LoVo (cell line): ENCODE measurements around the gene IQCE.
"Not testable (repeated sequence)": the region's sequence is repeated elsewhere in the genome, so short reads cannot be mapped to it uniquely, and the experiment has no call there.

Source experiments
- DNase-seq: peaks from one replicate; pipeline ENCODE4 v3.0.0-alpha.2; 2016; ENCODE audit warnings: low spot score

The IQCE gene

DNA sequence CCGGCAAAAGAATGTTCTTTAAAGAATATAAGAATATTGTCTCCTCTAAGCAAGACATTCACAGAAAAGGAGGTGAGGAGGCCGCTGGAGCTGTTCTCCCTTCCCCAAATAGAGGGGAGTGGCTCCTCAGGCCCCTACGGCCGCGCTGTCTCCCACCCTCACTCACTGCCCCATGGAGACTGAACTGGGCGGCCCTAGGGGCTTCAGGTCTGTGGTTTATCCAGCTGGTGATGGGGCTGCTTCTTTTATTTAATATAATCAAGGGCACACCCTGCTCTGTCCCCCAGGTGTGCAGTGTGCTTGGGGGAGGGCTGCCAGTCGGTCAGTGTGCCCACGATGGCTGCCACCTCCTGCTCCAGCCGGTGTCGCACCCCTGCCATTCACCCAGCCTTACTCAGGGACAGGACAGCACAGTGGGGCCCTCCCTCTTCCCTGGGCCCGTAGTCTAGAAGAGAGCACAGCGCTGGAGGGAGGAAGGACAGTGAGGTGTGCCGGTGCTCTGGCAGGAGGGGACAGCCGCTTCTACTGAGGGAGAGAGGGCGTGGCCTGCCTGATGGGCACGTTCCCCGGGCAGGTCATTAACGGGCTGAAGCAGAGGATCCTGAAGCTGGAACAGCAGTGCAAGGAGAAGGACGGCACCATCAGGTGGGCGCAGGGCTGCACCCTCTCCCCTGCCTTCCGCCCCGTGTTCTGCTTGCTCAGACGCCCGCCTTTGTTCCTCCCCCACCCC is 23.4 kb downstream of the IQCE start:
- no peak for DNase-seq

DNA sequence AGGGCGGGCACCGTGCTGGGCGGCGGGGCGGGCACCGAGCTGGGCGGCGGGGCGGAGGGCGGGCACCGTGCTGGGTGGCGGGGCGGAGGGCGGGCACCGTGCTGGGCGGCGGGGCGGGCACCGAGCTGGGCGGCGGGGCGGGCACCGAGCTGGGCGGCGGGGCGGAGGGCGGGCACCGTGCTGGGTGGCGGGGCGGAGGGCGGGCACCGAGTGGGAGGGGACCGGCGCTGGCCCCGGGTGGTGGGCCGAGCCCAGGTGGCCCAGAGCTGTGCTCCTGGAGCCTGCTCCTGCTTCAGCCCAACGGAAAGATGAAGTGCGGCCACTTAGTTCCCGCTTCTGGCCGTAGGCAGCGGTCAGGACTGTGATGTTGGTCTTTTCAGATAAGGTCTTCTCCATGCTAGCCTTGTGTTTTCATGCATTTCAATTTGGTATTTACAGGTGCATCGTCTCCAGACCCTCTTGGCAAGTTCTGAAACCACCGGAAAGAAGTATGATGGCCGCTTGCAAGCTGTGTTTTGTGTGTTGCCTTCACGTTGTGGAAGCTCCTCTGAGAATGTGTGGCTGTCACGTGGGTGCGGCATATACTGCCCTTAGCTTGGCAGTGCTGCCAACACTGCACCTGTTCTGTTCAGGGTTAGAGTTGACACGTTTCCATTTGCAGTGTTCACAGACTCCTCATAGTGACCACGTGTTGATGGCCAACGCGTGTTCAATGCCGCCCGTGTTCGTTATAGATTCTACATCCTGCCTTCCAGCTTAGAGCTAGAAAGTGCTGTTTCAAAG is 25.2 kb downstream of the IQCE start:
- no peak for DNase-seq

DNA sequence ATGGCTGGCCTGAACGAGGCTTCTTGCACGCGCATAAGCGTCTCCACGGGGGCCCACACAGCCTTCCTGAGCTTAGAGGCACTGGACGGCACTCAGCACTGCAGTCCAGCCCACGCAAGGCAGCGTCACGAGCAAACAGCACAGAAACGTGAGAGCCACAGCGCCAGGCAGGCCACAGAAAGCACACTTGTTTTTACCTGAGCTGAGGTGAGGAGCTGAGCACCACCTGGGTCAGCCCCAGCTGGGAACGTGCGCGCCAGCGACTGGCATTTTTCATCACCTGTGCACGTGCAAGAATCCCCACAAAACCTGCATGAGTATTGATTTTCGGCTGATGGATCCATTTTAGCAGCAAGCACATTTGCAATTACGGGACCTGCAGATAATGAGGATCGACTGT is 26.7 kb downstream of the IQCE start:
- DNase-seq: no peak

DNA sequence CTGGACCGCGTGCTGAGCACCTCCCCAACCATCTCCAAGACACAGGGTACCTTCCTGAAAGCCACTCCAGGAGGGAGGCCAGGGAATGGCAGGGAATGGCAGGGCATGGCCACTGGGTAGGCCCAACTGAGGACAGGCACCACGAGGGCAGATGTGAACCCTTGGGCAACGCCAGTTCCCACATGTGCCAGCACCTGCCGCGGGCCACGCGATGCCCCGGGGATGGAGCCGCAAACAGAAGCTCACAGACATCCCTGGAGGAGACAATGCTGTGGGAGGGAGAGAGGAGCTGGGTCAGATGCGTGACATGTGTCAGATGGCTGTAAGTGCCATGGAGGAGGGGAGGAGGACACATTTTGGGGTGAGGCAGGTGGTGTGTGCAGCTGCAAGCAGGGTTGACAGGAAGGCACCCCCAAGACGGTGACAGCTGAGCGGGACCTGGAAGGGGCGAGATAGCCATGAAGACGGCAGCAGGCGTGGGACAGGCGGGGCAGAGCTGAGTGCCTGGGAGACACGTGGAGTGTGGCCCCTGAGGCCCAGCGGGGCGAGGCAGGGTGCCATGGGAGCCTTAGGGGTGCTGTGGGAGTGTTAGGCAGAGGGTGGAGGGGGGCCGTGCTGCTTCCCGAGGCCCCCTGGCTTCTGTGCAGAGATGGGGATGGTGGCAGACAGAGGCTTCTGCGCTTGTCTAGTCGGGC is 27.7 kb downstream of the IQCE start:
- DNase-seq: no peak

DNA sequence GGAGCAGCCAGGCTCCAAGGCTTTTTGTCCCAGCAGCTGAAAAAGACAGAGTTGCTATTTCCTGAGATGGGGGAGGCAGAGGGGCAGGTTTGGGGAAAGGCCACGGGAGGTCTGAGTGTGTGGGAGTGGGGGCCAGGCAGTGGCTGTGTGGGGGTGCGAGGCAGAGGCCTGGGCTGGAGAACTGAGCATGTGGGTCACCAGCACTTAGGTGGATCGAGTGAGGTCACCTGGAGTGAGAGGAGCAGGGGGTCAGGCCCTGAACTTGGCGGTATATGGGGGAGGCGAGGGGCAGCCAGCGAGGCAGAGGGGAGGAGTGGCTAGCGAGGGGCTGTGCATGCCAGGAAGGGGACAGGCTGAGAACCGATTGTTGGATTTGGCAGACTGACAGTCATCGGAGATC is 28.4 kb downstream of the IQCE start:
- DNase-seq: no peak

DNA sequence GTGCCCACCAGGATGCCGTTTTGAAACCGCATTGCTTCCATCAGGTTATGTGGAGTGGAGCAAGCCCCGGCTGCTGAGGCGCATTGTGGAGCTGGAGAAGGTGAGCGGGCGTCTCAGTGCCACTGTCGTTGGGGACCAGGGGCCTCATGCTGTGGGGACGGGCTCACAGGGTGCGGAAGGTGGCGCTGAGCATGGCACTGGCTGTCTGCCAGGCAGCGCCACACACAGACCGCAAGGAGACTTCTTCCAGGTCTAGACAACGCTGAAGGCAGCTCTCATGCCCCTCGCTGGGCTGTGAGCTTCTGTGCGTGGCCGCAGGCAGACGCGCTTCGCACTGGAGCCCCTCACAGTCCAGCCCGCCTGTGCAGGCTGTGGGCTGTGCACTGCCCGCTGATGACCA is 29.0 kb downstream of the IQCE start:
- DNase-seq: no peak

DNA sequence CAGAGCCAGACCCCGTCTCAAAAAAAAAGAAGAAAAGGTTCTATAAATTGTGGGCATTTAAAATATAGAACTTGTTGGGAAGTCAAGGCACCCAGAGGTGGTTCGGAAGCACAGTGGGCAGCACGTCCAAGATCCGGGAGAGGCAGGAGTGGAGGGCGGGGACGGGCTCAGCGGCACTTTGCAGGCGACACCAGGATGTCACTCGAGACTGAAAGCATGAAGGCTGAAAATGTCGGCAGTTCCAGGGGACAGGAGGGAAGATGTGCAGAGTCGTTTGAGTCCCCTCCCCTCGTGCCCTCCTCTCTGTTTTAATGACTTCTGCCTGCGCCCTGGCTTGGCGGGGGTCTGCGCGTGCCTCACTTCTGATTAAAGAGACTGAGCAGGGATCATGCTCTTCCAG is 30.6 kb downstream of the IQCE start:
- no peak for DNase-seq

DNA sequence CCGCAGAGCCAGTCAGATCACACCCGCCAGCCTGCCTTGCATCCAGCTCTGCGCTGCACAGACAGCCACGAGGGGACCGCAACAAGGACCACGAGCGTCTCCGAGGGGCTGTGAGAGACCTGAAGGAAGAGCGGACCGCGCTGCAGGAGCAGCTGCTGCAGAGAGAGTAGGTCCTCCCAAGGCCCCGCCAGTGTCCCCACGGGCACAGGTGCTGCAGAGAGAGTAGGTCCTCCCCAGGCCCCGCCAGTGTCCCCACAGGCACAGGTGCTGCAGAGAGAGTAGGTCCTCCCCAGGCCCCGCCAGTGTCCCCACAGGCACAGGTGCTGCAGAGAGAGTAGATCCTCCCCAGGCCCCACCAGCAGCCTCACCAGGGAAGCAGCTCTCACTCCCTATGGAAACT is 31.2 kb downstream of the IQCE start:
- not testable (repeated sequence) for DNase-seq

DNA sequence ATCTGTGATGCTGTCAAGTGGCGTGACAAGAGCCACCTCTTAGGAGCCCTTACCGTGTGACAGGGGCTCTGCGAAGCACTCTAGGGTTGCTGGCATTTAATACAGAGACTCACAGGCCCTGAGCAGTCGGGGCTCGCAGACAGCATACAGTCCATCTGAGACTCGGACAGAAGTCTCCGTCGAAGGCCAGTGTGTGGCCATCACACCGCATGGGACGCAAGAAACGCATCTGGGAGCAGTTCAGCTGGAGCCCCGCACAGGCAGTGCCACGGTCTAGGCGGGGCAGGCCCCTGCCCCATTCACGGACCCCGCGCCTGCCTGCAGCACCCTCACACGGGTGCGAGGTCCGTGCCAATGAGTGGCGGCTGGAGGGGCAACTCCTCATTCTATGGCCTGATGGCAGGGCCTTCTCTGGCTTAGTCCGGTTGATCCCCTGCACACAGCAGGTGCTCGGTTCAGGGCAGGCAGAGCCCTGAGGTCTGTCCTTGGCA is 33.6 kb downstream of the IQCE start:
- no peak for DNase-seq

DNA sequence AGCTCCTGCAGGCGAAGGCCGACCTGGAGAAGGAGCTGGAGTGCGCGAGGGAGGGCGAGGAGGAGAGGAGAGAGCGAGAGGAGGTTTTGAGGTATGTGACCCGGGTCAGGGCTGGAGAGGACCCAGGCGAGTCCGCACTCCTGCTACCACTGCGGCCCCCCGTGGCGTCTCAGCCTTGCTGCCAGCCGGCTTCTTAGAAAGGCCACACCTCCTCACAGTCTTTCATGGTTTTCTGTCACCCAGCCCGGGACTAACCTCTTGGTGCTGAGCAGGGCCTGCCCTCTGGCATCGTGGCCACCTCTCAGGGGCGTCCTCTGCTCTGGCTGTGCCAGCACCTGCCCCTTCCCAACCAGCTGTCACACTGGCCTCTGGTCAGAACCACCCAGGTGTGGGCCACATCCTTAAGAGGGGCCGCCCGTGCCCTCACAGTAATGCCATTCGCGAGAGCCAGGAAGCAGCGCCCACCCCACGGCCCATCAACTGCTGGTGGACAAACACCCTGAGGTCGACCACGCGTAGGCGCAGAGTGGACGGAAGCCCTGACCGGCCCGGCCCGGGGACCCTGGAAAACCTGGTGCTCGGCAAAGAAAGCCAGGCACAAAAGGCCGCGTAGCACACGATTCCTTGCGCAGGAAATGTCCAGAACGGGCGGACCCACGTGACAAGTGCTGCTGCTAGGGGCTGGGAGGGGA is 34.4 kb downstream of the IQCE start:
- no peak for DNase-seq

DNA sequence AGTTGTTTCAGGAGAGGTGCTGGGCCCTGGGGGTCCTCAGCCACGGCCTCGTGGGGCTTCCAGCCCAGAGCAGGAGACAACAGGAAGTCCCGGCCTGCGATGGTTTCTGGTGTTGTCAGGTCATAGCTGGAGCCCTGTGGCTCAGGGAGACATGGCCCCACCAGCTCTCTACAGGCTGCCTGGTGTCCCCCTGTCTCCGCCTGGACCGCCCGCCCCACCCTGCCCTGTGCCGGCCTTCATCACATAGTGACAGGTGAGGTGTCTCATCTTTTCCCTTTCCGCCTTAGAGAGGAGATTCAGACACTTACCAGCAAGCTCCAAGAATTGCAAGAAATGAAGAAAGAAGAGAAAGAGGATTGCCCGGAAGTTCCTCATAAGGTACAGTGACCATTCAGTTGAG is 35.8 kb downstream of the IQCE start:
- no peak for DNase-seq

DNA sequence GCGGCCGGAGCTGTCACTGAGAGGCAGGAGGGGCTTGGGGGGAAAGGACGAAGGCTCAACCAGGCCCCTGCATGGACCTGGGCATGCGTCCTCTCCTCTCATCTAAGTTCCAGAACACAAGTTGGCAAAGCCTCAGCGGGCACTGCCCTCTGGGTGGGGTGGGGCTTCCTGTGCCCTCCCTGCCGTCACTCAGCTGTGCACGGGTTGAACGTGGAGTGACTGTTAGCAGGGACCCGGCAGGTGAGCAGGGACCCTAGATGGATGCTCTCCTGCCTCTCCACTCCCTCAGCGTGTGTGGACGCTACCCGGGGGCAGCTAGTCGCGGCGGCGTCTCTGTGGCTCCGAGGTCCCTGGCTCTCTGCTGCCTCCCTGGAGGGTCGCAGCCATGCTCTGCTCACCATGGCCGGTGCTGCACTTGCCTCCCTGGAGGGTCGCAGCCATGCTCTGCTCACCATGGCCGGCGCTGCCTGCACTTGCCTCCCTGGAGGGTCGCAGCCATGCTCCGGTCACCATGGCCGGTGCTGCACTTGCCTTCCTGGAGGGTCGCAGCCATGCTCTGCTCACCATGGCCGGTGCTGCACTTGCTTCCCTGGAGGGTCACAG is 36.6 kb downstream of the IQCE start:
- DNase-seq: no peak

DNA sequence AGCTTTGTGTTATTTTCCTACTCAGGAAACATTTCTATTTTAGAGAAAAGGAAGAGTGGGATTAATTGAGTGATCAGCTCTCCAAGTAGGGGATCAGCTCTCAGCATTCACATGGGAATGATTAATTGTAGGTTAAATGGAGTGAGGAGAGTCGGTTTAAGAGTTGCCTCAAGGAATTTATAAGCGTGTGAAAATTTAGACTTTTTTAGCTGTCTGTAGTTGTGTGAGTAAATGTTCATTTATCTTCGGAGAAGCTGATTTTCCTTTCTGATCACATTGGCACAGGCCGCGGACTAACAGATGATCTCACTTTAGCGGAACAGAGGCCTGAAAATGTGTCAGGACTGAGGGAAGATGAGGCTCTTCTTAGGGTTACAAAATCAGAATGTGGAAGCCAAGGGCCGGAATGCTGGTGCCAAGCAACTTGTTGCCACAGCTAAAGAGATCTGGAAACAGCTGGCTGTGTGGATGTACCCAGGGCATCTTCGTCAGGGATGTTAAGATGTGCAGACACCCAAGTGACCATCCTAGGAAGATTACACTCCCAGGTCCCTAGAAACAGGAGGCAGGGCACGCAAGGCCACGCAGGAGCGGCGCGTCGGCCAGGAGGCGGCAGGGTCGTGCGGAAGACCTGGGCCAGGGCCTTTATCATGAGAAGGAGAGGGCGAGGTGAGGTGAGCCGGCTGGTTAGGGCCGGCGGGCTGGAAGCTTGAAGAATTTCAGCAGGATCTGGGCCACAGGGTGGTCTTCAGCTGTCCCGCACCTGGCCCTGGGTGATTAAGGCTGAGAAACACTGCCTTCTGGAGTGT is 37.9 kb downstream of the IQCE start:
- no peak for DNase-seq

DNA sequence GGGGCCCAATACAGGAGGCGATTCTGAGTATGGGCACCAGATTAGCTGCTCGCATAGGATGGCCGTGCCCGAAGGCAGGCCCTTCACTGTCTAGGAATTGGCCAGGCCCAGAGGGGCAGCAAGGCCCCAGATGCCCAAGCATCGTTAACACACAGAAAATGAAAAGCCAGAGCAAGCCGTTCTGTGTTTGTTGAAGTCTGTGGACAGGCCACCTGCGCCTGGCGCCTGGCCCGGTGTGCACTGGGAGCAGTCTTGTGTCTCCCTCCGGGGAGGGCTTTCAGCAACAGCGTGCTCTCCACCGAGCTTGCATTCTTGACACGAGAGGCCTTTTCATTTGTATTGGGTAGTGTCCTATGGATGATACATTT is 38.5 kb downstream of the IQCE start:
- no peak for DNase-seq

DNA sequence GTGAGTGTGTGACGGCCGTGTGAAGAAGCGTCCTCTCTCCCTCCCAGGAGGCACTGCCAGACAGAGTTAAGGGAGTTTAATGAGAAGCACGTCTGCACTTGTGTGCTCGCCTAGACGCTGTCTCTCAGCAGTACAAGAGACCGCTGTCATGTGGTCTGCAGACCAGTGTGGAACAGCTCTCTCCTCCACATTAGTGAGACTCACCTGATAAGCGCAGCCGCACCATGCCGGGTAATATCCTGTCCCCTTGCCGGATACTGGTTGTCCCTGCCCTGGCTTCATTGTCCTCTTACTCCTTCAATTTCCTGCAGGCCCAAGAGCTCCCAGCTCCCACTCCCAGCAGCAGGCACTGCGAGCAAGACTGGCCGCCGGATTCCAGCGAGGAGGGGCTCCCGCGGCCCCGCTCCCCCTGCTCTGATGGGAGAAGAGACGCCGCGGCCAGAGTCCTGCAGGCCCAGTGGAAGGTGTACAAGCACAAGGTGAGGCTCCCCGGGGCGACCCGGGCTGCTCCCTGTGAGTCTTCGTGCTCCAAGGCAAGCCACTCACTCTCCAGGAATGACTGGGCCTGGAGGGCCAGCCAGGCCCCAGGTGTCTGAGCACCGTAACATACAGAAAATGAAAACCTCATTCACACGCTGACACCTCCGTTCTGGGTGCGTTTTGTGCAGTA is 39.5 kb downstream of the IQCE start:
- no peak for DNase-seq

DNA sequence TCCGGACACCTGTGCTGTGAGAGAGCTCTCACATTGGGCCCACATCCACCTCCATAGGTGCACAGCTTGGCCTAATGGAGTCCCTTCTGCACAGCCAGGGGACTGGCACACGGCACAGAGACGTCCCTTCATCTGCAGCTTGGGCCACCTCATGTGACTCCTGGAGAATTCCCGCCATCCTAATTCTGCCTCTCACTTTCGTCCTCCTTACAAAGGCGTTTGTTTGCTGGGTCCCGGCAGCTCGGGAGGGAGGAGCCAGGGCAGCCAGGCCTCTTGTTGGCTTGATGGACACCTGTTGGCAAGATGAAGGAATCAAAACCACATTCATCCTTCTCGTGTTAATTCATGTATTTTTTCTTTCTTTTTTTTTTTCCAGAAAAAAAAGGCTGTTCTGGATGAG is 42.3 kb downstream of the IQCE start:
- DNase-seq: no peak

DNA sequence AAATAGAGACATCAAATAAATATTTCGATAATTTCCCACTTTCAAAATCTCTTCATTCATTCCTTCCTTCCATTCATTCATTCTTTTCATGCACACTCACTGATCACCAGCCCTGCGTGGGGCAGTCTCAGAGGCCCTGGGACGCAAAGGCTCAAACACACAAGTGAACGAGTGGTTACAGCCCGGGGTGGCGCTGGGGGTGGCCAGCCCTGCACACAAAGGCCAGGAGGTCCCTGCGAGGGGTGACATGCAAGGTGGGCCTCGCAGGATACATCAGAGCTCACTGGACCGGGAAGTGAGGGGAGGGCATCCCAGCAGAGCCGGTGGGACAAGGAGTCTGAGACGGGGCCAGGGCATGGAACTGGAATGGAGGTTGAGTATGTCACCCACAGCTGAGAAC is 43.1 kb downstream of the IQCE start:
- DNase-seq: no peak

DNA sequence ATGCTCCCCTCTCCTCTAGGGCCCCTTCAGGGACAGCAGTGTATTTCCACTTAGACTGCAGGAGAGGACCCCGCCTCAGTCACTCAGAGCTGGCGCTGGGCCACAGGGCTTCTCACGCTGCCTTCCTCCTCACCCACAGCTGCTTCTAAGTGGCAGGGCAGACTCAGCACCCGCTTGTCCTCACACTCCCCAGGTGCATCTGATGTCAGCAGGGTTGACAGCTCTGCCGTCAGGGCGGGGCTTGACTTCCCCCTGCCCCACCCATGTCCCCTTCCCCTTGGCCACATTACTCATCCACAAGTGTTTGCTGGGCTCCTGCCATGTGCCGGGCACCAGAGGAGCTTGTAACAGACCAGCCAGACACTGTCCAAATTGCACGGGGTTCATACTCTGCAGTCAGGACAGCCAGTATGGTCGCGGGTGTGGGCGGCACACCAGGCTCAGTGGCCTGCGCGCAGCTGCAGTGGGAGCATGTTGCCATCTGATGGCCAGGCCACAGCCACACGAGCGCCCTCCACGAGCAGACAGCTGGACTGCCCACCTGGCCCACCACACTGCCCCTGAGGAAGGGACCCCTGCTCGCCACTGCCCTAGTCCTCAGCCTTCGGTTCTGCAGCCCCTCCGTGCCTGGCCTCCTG is 43.7 kb downstream of the IQCE start:
- DNase-seq: no peak

DNA sequence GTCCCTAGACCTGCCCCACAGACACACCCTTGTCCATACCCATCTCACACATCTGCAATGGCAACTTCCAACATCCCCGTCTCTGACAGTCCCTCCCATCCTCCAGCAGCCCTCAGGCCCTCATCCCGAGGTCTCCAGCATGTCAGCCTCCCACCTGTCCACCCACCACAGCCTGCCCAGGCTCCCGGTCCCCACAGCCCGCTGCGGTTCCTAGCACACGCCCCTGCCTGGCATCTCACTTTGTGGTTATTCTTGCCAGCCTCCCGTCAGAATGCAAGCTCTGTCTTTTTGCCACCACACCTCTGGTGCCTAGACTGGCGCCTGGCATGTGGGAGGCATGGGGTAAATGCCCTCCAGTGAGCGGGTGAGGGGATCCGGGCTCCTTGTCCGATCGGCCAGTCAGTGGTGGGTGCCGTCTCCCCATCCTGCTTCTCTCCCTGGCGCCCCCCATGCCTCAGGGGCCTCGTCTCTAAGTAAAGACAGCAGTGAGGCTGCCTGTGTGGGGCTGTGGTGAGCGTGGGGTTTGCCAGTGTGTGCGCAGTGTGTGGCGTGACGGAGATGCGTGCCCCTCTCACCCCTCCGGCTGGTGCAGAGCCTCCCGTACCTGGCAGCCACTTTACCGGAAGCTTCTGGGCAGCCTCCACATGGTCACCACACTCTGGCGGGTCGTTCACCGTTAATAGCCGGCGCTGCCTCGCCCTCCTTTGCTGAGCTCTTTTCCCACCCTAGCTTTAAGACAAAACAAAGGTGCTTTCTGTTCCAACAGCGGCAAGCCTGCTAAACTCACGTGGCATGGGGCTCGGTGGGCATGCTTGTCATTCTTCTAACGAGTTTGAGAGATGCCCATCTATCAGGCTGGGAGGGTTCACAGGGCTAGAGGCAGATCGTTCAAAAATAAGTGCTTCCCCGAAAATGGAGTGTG is 44.5 kb downstream of the IQCE start:
- no peak for DNase-seq
